Stimulated activated CD4-positive, alpha-beta T cell treated with anti-CD3 and anti-CD28 coated beads, TNF-alpha, amount 100 ng/mL, for 4 hours (primary cell): Measurements from ENCODE around the gene MYOM3.

Experiments used
- DNase-seq, 3 experiments: peaks; one replicate each; pipeline ENCODE4 v3.0.0-alpha.2; 2020; ENCODE audit warnings: low read depth in 3 of 3

The MYOM3 gene

DNA sequence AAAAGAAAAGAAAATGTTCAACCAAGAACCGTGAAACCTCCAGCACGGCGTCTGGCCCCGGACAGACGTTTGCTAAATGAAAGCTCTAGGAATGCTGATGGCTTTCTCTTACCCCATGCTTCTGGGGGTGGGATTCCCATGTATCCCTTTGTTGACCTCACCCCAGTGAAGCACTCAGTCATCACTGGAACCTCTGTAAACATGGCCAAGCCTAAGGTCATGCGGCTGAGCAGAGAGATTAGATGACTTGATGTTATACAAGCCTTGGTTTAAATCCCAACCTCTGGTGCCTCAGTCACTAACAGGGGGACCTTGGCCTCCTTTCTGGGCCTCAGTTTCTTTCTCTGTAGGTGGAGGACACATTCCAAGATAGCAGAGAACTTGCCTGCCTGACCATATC is 2.8 kb upstream of the MYOM3 start:
- no peak for DNase-seq

DNA sequence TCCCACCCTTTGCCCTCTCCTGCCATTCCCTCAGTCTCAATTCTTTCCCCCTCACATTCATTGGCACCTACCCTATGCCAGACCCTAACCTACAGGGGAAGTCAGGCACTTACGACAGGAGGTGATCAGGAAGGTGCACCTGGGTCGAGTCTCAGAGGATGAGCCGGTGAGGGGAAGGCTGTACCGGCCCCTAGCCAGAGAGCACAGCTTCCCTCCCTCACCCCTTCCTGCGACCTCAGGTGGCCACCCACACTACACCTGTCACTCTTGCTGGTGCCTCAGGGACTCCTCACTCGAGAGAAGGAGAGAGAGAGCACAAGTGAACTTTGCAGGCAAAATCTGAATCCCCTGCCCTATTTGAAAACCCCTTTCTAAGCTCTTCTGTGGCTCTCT is 1.7 kb upstream of the MYOM3 start:
- DNase-seq = no peak

DNA sequence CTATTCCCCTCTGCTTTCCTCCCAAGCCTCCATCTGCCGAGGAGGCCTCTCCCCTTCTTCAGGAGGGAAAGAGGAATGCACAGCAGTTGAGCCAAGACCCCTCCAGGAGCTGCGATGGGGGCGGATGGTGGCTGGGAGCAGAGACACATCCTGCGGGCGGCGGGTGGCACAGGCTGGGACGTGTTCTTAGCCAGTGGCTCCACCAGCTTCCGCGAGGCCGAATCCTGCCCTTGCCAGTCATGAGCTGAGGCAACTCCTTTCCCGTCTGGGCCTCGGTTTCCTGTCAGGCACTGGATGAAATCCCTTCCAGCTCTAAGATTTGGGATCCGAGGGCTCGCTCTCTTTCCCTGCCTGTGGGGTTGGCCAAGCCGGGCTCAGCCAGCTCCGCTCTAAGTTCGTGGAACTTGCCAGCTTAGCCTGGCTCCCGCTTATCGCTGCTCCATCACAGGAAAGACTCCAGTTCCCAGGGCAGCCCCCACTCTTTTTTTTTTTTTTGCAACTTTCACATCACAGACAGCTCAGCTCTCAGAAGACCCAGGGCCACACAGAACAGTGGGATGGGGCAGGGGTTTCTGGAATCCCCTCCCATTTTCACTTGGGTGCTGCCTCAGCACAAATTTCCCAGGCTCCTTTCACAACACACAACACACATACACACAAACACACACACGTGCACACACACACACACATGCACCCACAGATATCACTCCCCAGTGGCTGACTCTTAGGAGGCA is 506 bp downstream of the MYOM3 start:
- DNase-seq = no peak

DNA sequence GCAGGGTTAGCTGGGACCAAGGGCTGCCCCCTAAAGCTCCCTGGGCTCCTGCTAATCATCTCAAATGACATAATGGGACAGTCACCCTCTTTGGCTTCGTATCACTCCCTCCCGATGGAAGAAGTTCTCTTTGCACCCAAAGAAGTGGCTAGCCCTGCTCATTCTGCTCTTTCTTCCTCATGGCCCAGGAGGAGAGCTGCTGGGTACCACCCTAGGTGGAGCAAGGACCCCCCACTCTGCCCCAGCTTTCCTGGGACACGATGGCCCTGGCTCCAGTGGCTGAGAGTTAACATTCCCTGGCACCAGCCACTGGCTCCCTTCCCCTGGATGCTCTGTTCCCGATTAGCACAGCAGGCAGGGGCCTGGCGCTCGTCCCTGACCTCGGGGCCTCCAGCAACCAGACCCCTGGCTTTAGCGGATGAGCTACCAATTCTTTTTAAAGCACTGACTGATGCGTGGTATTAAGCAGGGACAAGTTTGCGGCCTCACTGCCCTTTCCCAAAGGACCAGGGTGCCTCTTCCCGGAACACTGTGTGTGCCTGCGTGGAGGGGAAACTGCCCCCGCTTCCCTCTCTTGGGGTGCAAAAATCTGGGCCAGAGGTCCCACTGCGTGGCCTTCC is 1.2 kb downstream of the MYOM3 start:
- DNase-seq = no peak

DNA sequence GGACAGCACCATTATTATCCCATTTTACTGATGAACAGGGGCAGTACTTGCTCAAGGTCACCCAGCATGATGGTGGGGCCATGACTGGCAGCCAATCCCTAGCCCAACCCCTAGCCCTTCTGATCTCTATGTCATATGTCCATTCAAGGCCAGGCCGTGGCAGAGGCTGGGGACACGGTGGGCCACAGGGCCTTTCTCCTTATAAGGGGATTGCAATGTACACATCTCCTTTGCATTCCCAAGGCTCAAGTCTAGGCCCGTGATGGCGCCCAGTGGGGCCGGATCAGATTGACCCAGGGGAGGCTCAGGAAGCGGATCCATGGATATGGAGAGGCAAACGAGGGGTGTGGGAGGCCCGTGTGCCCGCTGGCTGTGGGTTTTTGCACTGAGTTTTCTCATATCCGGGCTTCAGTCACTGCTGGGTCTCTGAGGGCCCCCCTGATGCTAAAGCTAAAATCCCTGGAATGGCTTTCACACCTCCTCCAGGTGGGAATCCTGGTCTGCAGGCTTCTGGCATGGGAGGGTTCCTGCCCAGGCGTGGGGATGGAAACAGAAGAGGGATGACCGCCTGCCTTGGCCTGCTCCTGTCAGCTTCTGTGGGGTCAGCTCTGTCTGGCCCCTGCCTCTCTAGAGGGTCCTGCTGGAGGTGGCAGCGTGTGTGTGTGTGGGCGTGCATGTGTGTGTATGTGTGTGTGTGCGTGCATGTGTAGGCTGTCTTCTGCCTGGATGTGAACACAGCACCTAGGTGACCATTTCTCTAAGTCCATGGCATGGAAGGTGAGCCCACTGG is 2.1 kb downstream of the MYOM3 start:
- DNase-seq = no peak

DNA sequence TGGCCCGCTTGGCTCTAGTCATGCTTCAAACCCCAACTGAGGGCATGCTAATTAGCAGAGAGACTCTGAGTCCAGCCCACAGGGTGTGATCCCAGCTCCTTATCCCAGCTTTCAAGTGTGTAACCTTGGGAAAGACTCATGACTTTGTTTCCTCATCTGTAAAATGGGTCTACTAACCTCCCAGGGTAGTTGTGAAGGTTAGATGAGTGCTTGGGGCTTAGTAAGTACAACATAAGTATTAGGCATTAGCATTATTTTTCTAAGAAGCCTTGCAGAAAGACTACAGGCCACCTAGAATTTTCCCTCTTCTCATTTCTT is 2.8 kb downstream of the MYOM3 start:
- DNase-seq = no peak

DNA sequence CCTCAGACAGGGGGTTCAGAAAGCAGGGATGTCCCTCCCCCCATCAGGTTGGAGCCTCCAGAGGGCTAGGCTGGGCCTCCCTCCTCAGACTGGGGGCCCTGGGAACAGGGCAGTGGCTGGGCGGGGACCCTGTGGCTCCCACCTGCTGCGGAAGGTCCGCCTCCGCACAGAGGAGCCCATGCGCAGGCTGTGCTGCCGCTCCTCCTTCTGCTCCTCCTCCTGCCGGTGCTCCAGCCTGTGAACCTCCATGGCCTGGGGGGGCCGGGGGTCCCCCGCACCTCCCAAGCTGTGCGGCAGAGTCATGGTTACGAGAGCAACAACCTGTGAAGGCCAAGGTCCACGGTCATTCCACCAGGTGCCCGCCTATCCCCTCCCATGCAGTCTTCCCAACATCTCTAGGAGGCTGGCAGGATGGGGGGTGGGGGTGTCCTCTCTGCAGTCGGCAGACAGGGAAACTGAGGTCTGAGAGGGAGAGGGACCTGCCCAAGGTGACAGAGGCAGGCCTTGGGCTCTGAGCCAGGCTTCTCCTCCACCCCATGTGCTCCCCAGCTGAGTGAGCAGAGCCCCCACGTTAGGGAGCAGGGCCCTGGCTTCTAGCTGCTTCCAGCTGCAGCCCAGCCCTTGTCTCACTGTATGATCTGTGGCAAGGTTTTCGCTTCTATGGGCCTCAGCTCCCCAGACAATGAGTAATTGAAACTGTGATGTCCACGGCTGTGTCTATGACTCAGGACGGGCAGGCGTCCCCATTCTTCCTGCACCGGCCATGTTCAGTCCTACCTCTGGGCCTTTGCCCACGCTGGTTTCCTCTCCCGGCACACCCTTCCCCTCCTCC is 3.4 kb downstream of the MYOM3 start:
- DNase-seq = no peak

DNA sequence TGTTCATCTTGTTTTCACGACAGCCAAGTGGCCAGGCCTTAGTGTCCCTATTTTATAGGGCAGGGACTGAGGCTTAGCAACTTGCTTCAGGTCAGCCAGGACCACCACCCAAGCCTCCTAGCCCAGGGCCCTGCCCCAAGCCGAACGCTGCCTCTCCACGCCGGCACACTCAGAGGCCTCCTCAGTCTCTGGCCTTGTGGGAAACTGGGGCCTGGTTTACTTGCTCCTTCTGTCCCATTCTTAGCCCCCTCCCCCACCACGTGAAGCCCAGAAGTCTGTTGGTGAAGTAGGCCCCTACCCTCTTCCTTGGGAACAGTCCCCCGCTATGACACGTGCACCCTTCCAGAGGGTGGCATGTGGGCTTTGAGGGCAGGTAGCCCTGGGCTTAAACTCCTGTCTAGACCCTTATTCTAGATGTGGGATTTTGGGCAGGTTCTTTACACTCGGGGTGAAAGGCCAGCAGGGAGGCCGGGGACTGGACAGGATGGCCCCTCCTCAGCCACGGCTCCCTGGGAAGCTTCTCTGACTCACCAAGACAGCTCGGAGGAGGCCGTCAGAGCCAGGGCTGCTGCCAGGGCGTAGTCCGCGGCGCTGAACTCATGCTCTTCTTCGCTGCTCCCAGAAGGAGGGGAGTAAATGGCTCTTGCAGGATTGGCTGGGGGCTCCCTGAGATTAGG is 4.3 kb downstream of the MYOM3 start:
- no peak for DNase-seq

DNA sequence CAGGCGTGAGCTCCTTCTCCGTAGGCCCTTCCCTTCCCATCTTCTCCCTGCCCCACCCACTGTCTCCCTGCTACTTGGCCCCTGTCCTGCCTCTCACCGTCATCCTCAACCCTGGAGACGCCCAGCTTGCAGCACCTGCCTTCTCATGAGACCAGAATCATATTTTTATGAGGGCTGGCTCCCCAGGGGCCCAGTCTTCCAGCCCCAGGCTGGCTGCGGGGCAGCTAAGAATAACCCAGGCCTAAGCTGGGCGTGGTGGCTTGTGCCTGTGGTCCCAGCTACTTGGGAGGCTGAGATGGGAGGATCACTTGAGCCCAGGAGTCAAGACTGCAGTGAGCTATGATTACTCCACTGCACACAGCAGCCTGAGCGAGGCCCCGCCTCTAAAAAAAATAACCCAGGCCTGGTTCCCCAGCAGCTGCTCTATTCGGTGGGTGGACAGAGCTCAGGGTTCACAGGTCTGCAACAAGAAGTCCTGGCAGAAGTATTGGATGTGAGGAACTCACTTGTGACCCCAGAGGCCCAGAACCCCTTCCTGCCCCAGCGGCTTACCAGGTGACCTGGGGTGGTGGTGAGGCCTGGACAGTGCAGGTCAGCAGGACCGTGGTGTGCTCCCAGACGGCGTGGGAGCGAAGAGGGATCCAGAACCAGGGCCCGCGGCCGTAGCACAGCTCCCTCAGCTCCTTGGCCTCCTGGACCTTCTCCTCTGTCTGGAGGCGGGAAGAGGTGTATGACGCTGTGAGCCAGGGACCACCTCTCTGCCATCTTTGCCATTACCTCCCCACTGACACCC is 6.4 kb downstream of the MYOM3 start:
- DNase-seq = no peak

DNA sequence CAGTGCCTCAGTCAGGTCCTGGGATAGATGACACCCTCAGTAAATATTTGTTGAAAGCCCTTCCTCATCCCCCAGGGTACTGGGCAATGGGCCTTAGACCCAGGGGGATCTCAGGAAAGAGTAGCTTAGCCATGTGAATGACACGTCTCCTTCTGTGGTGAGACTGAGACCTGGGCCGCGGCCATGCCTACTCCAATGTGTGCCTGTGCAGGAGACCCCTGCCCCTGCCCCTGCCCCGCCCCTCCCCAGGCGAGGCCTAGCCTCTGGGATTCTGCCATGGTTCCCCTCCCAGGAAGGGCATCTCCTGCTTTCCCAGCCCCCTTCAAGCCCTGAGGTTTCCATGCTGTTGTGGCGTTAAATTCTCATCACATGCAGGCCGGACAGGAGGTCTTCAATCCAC is 7.1 kb downstream of the MYOM3 start:
- no peak for DNase-seq

DNA sequence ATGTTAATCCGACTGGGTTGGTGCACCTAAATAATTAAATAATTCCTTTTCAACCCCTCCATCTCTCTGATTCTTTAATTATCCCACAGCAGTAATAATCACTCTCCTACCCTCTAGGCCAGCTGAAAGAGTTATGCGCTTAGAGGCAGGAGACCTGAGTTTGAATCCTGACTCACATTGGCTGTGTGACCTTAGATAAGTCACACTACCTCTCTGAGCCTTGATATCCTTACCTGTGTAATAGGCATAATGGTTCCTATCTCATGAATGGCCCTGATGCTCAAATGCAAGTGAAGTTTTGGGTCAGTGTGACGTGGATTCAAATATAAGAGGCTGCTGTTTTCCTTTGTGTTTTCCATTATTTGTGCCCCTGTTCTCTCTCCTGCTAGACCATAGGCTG is 8.1 kb downstream of the MYOM3 start:
- DNase-seq = no peak

DNA sequence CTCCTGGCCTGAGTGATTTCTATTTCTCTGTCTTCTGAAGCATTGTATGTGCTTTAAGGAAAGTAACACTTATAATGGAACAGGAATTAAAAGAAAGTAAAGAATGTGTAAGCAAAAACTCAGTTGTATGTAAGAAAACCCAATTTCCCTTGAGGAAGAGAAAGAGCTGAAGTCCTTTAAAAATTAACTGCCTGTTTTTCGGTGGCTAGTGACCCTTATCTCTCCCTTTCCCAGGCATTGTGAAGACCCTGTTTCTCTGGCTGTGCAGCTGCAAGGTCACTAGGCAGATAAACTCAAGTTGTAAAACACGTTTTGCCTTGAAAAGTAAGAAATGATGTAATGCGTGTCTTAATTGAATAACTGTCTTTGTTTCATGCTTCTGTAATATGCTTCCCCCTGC is 8.5 kb downstream of the MYOM3 start:
- DNase-seq = no peak

DNA sequence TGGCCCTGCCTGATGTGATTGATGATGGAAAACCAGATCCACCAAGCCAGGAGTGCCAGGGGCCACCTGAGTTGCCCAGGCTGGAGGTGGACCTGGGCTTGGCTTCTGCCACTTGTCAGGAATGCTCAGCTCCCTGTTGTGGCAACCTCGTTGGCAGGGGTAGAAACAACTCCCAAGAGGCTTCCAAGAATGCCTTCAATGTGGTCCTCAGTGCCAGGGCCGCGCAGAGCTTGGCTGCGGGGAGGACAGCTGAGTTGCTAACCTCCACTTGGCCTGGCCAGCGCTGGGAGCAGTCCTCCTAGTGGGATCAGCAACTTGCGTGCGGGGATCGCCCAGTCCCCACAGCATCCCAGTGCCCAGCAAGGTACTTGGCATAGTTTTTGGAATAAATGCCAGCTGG is 9.0 kb downstream of the MYOM3 start:
- DNase-seq = no peak

DNA sequence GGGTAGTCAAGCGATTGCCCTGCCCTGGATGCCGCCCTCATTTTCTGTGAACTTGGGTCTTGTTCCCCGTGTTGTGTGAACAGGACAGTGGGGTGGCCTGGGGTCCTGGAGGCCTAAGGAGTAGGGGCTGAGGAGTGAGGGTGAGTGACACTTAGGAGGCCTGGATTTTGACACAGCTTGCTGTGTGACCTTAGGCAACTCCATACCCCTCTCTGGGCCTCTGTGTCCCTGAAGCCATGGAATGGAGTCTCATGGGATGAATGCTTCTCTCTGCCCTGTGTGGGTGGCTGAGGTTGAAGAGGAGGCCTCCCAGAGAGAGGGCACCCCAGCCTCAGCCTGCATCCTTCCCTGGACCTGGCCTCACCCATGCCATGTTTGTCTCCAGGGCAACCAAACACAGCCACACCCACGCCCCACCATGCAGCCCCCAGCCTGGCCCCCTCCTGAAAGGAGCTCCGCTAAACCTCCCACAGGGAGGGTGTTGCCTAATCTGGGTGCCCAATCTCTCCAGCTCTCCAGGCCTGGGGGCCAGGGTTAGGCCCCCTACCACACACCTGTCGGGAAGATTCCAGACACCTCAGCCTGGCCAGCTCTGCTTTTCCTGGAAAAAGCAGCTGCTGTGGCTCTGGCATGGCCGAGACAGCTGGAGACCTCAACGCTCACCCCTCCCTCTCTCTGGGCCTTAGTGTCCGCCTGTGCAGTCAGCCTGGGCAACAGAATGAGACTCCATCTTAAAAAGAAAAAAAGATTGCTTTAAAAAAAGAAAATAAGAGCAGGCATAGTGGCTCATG is 9.9 kb downstream of the MYOM3 start:
- no peak for DNase-seq

DNA sequence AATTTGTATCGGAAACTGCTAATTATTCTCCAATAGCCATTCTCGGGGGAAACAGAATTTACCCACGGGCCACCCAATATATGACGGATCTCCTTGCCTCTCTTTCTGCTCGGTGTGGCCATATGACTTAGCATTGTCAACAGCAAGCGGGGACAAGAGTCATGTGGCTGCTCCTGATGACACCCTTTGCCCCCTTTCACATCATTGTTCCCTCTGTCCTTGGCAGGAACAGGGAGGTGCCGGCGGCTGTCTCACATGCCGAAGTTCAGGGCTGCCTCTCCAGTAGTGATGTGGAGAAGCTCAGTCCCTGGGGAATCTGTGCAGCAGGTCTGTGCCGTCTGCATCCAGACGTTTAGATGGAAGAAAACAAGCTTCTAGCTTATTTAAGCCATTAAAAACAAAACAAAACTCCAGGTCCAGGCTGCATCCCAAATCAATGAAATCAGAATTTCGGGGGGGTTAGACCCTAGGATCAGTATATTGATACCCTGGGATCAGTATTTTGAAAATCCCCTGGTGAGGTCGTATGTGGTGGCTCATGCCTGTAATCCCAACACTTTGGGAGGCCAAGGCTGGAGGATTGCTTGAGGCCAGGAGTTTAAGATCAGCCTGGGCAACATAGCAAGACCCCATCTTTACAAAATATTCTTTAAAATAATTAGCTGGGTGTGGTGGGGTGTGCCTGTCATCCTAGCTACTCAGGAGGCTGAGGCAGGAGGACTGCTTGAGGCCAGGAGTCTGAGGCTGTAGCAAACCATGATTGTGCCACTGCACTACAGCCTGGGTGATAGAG is 10.8 kb downstream of the MYOM3 start:
- no peak for DNase-seq

DNA sequence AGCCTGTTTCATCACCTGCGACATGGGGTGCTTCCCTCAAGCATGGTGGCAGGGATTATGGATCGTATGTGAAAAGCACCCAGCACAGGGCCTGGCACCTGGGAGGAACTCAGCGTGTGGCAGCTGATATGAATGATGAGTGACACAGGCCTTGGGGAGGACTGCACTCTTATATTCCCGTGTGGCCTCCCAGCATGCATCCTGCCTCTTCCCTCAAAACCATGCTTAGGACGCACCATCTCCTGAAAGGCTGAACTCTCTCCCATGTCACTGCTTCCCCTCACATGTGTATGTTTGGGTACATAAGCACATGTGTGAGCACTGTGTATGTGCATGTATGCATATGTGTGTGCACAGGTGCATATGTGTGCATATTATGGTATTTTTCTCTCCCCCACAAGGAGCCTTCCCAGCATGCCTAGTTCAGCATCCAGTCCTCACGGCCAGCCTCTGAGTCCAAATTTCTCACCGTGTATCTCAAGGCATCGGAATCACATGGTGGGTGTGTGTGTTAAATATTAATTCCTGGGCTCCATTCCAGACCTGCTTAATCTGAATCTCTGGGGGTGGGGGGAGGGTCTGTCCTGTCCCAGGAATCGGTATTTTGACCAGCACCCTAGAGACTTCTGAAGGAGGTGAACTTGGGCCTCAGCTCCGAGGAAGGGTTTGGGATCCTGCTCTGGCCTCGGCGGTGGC is 12.8 kb downstream of the MYOM3 start:
- DNase-seq = no peak

DNA sequence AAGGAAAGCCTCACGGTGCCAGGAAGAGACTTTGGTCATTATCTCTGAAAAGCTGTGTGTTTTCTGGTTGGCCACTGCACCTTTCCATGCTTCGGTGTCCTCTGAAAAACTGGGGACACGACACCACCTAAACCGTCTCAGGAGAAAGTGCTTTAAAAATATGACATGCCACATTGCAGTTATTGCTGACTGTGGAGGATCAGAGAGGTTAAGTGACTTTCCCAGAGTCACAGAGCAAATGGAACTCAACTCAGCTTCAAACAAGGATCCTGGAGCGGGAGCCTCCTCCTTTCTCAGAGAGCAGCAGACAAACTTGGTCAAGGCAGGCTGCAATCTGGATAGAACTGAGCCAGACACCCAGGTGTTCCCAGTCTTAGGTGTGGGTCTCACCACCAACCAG is 13.8 kb downstream of the MYOM3 start:
- no peak for DNase-seq

DNA sequence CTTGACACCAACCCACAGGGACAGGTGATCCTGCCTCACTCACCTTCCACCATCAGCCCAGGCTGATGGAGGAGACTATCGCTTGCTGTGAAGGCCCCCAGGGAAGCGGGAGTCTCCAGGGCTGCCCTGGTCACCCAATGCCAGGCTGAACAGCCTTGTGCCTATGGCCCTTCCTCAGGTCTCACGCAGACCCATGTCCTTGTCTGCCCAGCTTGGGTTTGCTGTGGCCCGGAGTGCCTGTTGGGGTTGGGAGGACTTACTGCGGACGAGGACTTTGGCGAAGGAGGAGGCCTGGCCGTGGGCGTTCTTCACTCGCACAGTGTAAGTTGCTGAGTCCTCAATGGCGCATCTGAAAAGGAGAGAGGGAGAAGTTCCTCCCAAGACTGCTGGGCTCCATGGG is 14.3 kb downstream of the MYOM3 start:
- no peak for DNase-seq

DNA sequence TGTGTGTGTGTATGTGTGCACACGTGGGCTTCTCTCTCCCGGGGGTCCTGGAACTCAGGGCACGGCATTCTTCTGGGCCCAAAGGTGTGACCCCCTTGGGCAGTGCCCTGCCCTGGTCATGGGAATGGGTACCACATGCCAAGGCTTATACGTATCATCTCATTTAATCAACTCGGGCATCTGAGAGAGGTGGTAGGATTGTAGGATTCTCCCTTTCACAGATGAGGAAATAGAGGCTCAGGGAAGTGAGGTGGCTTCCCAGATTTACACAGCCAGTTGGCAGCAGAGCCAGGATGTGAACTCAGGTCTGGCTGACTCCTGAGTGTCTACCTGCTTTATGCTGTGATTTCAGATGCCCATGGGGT is 15.2 kb downstream of the MYOM3 start:
- no peak for DNase-seq
